ENCODE results near the gene SHB.

SHB gene

DNA sequence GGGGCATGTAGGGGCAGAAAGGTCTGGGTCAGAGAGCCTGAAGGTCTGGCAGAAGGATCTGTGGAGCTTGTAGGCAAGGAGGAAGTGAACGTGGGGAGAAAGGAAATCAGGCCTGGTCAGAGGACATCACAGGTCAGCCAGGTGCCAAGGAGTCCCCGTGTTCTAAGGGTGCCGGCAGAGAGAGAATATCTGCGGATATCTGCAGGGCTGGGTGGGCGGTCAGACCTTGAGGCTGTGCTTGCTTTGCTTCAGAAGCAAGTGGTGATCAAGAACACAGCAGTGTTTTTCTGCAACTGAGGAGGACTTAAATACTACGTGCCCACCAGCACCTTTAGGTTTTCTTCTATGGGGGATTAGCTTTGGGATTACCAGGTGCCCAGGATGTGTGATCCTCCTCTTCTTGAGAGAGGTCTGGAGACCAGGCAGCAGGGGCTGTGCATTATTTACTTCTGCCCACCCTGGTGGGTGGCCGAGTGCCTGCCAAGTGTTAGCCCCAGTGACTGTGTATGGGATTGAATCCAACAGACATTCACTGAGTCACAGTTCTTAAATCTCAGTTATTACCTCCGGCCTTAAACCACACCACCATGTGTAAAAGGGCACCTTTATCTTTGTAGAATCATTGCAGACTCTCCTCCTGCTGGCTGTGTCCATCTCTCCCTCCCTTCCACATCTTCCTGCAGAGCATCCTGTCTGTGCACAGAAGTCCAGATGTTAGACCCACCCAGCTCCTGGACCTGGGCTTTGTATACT is 12.5 kb upstream of the SHB start:
- no peak overlapping the region for H3K4me3 ChIP-seq
- peak; percentile 38 for DNase-seq (ENCODE audit: low spot score)
- H3K27ac ChIP-seq = no peak overlapping the region
- TF ChIP-seq, protein P1, sequence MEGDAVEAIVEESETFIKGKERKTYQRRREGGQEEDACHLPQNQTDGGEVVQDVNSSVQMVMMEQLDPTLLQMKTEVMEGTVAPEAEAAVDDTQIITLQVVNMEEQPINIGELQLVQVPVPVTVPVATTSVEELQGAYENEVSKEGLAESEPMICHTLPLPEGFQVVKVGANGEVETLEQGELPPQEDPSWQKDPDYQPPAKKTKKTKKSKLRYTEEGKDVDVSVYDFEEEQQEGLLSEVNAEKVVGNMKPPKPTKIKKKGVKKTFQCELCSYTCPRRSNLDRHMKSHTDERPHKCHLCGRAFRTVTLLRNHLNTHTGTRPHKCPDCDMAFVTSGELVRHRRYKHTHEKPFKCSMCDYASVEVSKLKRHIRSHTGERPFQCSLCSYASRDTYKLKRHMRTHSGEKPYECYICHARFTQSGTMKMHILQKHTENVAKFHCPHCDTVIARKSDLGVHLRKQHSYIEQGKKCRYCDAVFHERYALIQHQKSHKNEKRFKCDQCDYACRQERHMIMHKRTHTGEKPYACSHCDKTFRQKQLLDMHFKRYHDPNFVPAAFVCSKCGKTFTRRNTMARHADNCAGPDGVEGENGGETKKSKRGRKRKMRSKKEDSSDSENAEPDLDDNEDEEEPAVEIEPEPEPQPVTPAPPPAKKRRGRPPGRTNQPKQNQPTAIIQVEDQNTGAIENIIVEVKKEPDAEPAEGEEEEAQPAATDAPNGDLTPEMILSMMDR (IDR thresholded peaks at IDR 0.05) = no peak

DNA sequence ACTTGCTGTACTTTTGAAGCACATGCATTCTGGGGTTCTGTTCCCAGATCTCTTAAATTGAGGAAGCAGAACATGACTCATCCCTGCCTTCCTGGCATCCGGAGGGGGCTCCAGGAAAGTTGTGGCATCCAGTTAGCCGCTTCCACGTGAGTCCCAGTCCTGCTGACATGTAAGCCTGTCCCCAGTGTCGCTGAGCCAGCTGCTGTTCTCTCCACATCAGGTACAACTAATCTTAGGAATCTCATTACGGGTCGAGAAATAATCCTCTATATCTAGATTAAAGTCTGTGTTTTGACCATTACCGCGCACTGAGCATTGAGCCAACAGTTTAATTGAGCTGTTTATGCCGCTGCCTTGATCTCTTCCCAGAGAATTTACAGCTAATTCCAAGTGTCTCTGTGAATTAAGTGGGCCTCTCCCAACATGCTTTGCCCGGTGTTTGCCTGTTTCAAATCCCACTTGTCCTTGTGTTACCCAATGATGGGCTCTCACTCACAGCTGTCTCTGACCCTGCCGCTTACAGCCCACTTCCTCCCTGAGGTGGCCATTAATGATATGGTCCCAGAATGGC is 10.5 kb upstream of the SHB start:
- TF ChIP-seq, protein P1 (IDR thresholded peaks at IDR 0.05) = no peak
- Histone ChIP-seq H3K4me3 (no peak overlapping the region), H3K27ac (peak overlapping the region in 1 of 2 donors; percentile 37)
- peak; percentile 71 for DNase-seq (ENCODE audit: low spot score)

DNA sequence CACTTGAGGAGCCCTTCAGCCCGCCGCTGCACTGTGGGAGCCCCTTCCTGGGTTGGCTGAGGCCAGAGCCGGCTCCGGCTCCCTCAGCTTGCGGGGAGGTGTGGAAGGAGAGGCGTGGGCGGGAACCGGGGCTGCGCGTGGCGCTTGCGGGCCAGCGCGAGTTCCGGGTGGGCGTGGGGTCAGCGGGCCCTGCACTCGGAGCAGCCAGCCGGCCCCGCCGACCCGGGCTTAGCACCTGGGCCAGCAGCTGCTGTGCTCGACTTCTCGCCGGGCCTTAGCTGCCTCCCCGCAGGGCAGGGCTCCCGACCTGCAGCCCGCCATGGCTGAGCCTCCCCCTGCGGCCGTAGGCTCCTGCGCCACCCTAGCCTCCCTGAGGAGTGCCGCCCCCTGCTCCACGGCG is 6.2 kb upstream of the SHB start:
- peak; percentile 46 for DNase-seq (ENCODE audit: low spot score)

GRCh38 chr9:38074441-38074961 is 5.5 kb upstream of the SHB start:
- Histone ChIP-seq H3K4me3 (no peak overlapping the region), H3K27ac (no peak overlapping the region)
- TF ChIP-seq, protein P1 (IDR thresholded peaks at IDR 0.05) = no peak
- DNase-seq (ENCODE audit: low spot score) = peak; percentile 53

More for the DNA sequence above, 6.2 kb upstream of the SHB start:
- Histone ChIP-seq H3K4me3 (no peak overlapping the region), H3K27ac (peak overlapping the region in 1 of 2 donors; percentile 7)
- TF ChIP-seq, protein P1 (IDR thresholded peaks at IDR 0.05) = no peak

- Histone ChIP-seq H3K4me3 (no peak overlapping the region), H3K27ac (no peak overlapping the region)
- TF ChIP-seq, protein P1 (IDR thresholded peaks at IDR 0.05) = no peak
- DNase-seq (ENCODE audit: low spot score) = peak; percentile 29
Measured at GRCh38 chr9:38073882-38074281, 4.9 kb upstream of the SHB start.

- TF ChIP-seq, protein P1 (IDR thresholded peaks at IDR 0.05) = no peak
- DNase-seq (ENCODE audit: low spot score) = no peak
- Histone ChIP-seq H3K4me3 (no peak overlapping the region), H3K27ac (no peak overlapping the region)
Measured at GRCh38 chr9:38071470-38072134, 2.6 kb upstream of the SHB start.
